HG03520 (cell line): ENCODE results near the gene C1QL2.

Experiments
- ATAC-seq: cut with Tn5 transposase; IDR thresholded peaks from one replicate; pipeline ENCODE4 v1.9.1; 2021; ENCODE audit warnings: mild to moderate bottlenecking, moderate library complexity; ENCODE audit not compliant: unreplicated experiment

C1QL2 gene

DNA sequence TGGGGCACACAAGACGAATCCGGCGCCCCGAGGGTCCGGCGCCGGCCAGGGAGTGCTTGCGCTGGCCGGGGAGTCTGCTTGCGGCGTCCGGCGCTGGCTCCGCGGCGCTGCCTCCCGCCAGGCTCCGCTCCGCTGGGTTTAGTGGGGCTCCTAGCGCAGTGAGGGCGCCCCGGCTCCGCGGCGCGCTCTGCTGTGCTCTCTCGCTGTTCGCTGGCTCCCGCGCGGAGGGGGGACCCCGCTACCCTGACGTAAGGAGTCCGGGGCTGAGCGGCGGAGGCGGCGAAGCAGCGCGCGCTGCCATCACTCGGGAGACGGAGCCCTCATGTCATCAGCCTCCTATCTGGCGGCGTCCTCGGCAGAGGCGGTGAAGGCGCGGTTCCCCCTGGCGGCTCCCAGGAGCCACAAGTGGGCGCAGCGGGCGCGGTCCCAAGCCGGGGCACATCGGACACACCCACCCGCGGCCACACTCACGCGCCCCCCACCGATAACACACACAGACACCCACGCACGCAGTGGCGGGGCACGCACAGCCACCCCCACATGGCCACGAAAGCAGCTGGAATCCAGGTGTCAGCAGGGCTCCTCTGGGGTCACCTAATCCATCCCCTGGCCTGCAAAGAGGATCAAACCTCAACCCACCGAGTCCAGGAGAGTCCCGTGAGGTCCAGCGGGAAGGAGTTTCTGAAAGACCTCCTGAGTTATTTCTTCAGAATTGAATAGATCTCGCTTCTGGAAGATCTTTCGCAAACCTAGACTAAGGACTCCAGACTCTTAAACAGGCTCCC is at the start of gene C1QL2:
Gene C1QL2 (minus strand): TSS at position 189 of the 785 bp plus-strand sequence. CDS start 482 bp downstream, outside the sequence.
- ATAC-seq: no peak

DNA sequence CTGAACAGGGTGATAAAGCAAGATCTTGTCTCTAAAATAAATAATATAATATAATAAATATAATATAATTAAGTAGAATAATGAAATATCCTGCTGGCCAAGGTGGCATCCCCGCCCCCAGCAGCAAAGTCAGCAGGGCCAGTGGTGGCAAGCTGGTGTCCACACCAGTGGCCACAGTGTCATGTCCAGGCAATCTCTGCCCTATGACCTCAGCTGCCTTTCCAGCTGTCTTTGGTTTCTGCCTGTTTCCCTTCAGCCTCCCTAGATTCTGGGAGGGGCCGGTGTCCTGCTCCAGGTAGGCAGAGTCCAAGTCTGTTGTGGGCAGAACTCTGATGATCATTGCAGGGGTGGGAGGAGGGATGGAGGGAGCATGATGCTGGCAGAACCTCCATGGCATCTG is 48.9 kb upstream of the C1QL2 start:
- no peak for ATAC-seq

- ATAC-seq: no peak
These were observed 47.6 kb upstream of the C1QL2 start for GRCh38 chr2:119206201-119206600.

- no peak for ATAC-seq
These were observed 46.6 kb upstream of the C1QL2 start for GRCh38 chr2:119205001-119205706.

DNA sequence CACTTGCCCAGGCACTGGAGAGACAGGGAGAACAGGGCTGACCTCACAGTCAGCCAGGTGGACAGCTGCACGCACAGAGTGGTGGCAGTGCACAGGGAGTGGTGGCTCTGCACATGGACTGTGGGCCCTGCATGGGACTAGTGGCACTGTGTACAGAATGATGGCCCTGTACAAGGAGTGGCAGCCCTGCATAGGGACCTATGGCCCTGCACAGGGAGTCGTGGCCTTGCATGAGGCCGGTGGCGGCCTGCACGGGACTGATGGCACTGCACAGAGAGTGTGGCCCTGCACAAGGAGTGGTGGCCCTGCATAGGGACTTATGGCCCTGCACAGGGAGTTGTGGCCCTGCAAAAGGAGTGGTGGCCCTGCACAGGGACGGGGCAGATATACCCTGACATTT is 46.0 kb upstream of the C1QL2 start:
- ATAC-seq: no peak

DNA sequence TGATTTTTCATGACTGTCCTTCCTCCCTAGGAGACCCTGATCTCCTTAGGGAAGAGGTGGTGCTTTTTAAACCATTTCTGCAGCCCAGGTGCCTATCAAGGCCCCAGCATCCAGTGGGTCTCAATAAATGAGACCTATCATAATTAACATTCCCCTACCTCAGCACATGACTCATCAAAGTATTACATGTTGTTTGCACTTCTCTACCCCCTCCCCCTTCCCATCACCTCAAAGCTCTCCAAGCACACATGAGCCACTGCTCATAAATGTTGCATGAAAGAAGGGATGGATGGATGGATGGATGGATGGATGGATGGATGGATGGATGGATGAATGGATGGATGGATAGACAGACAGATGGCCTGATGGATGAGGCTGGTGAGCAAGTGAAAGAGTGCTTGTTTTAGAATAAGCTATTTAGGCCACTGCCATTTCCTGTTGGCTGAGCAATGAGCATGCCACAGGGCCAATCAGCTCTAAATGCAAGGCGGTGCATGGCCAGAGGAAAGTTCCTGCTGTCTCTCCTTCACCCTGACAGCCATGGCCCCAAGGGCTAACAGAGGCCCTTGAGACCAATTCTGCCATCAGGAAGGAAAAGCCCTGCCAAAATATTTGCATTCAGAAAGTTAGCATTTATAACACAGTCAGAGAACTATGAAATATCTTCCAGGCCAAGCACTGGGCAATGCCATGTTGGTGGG is 44.2 kb upstream of the C1QL2 start:
- ATAC-seq: no peak

DNA sequence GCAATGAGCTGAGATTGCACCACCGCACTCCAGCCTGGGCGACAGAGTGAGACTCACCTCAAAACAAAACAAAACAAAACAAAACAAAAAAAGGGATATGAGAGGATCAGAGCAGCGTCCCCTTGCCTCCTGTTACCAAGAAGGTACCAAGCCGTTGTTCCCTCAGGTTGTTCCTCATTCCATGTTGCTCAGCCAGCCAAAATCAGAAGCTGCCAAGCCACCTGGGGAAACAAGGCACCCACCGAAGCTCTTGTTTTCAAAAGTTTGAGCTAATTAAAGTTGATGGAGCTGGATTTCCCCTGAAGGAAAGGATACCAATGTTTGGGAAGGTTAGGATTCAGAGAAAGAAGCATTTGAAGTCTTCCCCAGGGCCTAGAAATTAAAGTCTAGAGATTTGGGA is 43.3 kb upstream of the C1QL2 start:
- ATAC-seq: no peak

DNA sequence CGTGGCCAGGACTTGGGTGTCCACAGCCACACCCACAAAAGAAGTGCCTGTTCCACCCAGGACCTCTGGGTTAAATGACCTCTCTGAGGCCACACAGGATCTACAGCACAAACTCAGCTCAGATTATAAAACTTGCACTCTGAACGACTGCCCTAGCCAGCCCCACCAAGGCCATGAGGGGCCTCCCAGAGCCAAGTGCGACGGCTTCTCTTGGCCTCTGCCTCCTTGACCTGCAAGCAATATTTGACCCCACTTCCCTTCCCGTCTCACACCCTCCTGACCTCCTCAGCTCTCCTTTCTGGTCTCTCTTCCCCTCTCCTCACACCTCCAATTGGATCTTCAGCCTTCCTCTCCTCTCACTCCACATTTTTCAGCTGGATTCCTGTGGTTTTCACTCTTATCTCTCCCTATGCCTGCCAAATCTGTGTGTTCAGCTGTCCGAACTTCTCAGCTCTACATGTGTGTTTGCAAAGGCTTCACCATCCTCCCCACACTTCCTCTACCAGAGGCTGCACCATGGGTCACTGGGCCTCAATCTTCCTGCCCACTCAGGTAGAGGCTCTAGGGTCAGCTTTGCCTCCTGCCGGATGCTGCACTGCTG is 39.8 kb upstream of the C1QL2 start:
- ATAC-seq: no peak

GRCh38 chr2:119197529-119198239 is 39.1 kb upstream of the C1QL2 start:
- ATAC-seq: no peak

DNA sequence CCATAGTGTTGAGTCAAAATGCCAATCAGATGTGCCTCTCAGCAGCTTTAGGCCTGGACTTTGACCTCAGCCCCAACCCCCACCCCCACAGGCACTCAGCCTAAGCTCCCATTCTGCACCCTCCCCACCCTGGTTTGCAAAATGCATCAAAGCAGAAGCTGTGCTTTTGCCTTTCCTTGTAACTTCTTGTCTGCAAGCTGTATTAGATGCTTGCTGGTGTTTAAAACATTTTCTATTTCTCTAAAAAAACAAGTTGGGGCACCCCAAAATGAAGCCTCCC is 38.5 kb upstream of the C1QL2 start:
- ATAC-seq: no peak

DNA sequence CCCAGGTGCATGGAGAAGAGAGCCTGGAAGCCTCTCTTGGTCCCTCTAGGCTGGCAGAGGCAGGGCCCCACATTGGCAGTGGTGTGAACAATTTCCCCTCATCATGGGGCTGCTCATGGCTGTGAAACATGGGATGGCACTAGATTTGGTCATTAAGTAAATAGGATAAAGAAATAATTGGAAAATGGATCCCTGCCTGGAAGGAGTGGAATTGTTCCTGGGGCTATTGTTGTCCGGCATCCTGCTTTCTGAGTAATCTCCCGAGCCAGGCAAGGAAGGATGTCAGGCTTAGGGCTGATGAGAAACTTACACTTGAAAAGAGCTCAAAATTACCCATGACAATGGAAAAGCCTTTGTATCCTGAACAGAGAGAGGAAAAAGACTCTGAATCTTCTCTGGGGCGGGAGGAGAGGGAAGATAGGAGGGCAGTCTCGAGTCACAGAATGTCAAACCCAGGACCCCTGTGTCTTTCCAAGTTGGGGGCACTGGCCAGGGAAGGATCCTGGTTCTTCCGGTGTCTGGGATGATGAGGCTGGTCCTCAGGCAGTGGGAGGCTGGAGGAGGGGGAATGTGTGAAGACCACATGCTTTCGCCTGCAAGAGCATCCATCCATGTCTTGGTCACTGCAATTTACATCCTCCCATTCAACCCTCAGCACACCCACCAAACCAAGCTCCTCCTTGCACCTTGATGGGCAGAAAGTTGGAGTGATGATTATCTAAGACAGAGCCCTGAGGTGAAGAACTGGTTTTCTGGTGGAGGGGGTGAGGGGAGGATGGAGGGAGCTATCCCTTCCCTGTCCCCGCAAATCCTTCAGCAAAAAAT is 38.0 kb upstream of the C1QL2 start:
- ATAC-seq: no peak

- no peak for ATAC-seq
These were observed 37.3 kb upstream of the C1QL2 start for GRCh38 chr2:119195887-119196286.

- ATAC-seq: no peak
These were observed 36.5 kb upstream of the C1QL2 start for GRCh38 chr2:119195001-119195400.

GRCh38 chr2:119192893-119193292 is 34.3 kb upstream of the C1QL2 start:
- ATAC-seq: no peak

DNA sequence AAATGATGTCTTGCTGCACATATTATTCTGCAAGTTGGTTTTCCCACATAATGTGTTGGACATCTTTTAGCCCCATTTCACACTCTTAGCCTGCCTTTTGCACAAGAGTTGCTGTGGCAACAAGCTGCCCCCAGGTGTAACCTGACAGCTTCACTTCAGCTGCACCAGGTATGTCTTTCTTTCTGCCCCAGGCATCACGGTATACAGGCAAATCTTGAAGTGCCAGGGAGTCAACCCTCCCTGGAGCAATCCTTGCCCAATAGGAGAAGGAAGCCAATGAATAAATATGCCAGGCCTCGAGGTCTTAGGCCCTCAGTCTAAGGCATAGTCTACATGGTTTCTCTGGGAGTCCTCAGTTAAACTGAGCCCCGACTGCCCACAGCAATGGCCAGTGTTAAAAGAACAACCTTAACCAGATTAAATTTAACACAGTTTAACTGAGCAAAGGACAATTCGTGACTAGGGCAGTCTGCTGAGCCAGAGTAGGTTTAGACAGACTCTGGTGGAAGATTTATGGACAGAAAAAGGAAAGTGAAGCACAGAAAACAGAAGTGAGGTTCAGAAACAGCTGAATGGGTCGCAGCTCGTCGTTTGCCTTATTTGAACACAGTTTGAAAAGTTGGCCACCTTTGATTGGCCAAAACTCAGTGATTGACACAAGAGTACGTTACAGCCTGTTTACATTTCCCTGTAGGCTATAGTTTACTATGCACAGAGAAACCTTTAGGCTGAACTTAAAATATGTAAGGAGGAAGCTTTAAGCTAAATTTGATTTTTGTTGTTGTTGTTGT is 32.0 kb upstream of the C1QL2 start:
- no peak for ATAC-seq

GRCh38 chr2:119184512-119184911 is 26.0 kb upstream of the C1QL2 start:
- no peak for ATAC-seq

DNA sequence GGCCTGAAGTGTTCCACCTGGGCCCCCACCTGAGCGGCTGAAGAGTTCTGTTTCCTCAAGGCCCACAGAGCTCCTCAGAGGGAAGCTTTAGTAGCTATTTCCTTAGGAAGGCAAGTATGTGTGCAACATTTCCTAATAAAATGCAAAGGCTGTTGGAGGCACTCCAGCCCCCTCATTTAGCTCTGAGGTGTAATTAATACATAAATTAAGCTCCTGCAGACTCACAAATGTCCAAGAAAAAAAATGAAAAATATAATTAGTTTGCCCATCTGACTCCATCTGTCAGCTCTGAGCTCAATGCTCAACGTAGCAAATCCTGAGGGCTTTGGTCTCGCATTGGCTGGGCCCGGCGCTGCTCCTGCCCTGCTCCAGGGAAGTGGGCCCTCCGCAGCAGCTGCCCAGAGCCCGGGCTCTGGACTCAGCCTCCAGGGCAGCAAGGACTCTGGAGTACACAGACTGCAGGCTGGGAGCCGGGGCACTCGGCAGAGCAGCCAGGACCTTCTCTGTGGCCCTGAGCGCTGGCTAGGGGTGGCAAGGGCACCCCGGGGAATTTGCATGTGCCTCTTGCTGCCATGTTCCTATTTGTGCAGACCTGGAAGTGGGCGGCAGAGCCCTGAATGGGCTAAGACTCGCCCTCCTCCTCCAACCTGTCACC is 23.4 kb upstream of the C1QL2 start:
- no peak for ATAC-seq

- ATAC-seq: no peak
These were observed 22.8 kb upstream of the C1QL2 start for GRCh38 chr2:119181391-119181790.

GRCh38 chr2:119180892-119181291 is 22.3 kb upstream of the C1QL2 start:
- no peak for ATAC-seq
